KMS-11 (cell line): ENCODE results near the gene MTHFR.

Source experiments
- H2AFZ ChIP-seq: fragments of 200-600 bp; sonication (generic); 2 replicates; pipeline ENCODE4 v1.6.1; 2016; ENCODE audit warnings: antibody characterized with exemption, mixed run types, low read depth
- H3K27ac ChIP-seq: fragments of 200-600 bp; sonication (generic); 2 replicates; pipeline ENCODE4 v1.6.1; 2016; ENCODE audit warnings: mild to moderate bottlenecking, mixed run types
- H3K27me3 ChIP-seq: fragments of 200-600 bp; sonication (generic); 2 replicates; pipeline ENCODE4 v1.6.1; 2017; ENCODE audit warnings: mild to moderate bottlenecking, low read depth, mixed run types, moderate library complexity; ENCODE audit not compliant: insufficient read depth
- H3K36me3 ChIP-seq: fragments of 200-600 bp; sonication (generic); 2 replicates; pipeline ENCODE4 v1.6.1; 2017; ENCODE audit warnings: mild to moderate bottlenecking, mixed run types; ENCODE audit not compliant: insufficient read depth
- H3K4me1 ChIP-seq: fragments of 200-600 bp; sonication (generic); 2 replicates; pipeline ENCODE4 v1.6.1; 2016; ENCODE audit warnings: mild to moderate bottlenecking, low read depth, mixed run types; ENCODE audit not compliant: poor library complexity, severe bottlenecking
- H3K4me2 ChIP-seq: fragments of 200-600 bp; sonication (generic); 2 replicates; pipeline ENCODE4 v1.7.0; 2016; ENCODE audit warnings: mild to moderate bottlenecking, mixed run types
- H3K4me3 ChIP-seq: fragments of 200-600 bp; sonication (generic); IDR thresholded peaks from 2 replicates; pipeline ENCODE4 v1.6.1; 2017; ENCODE audit warnings: low read depth, low read length, mixed read lengths; ENCODE audit not compliant: insufficient read depth
- H3K79me2 ChIP-seq: fragments of 200-600 bp; sonication (generic); 2 replicates; pipeline ENCODE4 v1.6.1; 2016; ENCODE audit warnings: low read depth, mixed run types; ENCODE audit not compliant: insufficient read depth
- H3K9ac ChIP-seq: fragments of 200-600 bp; sonication (generic); 2 replicates; pipeline ENCODE4 v1.6.1; 2016; ENCODE audit warnings: mild to moderate bottlenecking, mixed run types
- H4K20me1 ChIP-seq: fragments of 200-600 bp; sonication (generic); 2 replicates; pipeline ENCODE4 v1.6.1; 2016; ENCODE audit warnings: mild to moderate bottlenecking, mixed run types; ENCODE audit not compliant: insufficient read depth
- CTCF ChIP-seq: fragments of 200-600 bp; sonication (generic); conservative IDR thresholded peaks from 2 replicates; pipeline ENCODE4 v1.6.1; 2017; ENCODE audit warnings: low read depth, mild to moderate bottlenecking, antibody characterized with exemption, low read length, moderate library complexity, mixed read lengths

Gene MTHFR

DNA sequence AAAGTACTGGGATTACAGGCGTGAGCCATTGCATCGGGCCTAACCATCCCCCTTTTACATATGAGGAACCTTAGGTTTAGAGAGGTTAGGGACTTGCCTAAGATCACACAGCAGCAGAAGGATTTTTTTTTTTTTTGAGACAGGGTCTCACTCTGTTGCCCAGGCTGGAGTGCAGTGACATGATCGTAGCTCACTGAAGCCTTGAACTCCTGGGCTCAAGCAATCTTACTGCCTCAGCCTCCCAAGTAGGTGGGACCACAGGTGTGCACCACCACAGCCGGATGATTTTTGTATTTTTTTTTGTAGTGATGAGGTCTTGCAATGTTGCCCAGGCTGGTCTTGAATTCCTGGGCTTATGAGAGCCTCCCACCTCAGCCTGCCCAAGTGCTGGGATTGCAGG is 46.0 kb downstream of the MTHFR start:
- no peak for TF ChIP-seq CTCF
- Histone ChIP-seq H3K27ac (no peak overlapping the region), H3K27me3 (peaks cover 36% of the 10 kb centered on the region), H2AFZ (no peak overlapping the region), H3K4me2 (no peak overlapping the region), H3K9ac (no peak overlapping the region), H3K4me1 (no peaks in the 10 kb centered on the region), H4K20me1 (no peaks in the 10 kb centered on the region), H3K36me3 (no peaks in the 10 kb centered on the region), H3K79me2 (no peaks in the 10 kb centered on the region), H3K4me3 (no peak overlapping the region)

GRCh38 chr1:11757047-11757446 is 48.7 kb downstream of the MTHFR start:
- Histone ChIP-seq H3K9ac (no peak overlapping the region), H3K79me2 (no peaks in the 10 kb centered on the region), H3K27ac (no peak overlapping the region), H3K36me3 (no peaks in the 10 kb centered on the region), H3K4me1 (no peaks in the 10 kb centered on the region), H3K4me2 (no peak overlapping the region), H3K27me3 (peaks cover 16% of the 10 kb centered on the region), H4K20me1 (no peaks in the 10 kb centered on the region), H2AFZ (no peak overlapping the region), H3K4me3 (no peak overlapping the region)
- no peak for TF ChIP-seq CTCF

GRCh38 chr1:11753555-11754208 is 52.1 kb downstream of the MTHFR start:
- H3K27ac ChIP-seq: no peak overlapping the region
- H3K79me2 ChIP-seq: no peaks in the 10 kb centered on the region
- H3K4me1 ChIP-seq: peaks cover 5% of the 10 kb centered on the region

GRCh38 chr1:11752359-11753088 is 53.2 kb downstream of the MTHFR start:
- no peaks in the 10 kb centered on the region for H3K79me2 ChIP-seq
- no peaks in the 10 kb centered on the region; the same call in 1 of the 2 replicates for H3K27me3 ChIP-seq
- no peak overlapping the region for H2AFZ ChIP-seq
- H3K36me3 ChIP-seq: no peaks in the 10 kb centered on the region
- no peaks in the 10 kb centered on the region for H4K20me1 ChIP-seq
- TF ChIP-seq CTCF: no peak
- no peak overlapping the region for H3K4me3 ChIP-seq
- peaks cover 7% of the 10 kb centered on the region for H3K4me1 ChIP-seq
- H3K27ac ChIP-seq: no peak overlapping the region
- no peak overlapping the region for H3K9ac ChIP-seq
- no peak overlapping the region for H3K4me2 ChIP-seq

More at GRCh38 chr1:11753555-11754208, 52.1 kb downstream of the MTHFR start:
- Histone ChIP-seq H2AFZ (no peak overlapping the region), H4K20me1 (no peaks in the 10 kb centered on the region), H3K27me3 (peaks cover 3% of the 10 kb centered on the region; the same call in 1 of the 2 replicates), H3K4me3 (no peak overlapping the region), H3K36me3 (no peaks in the 10 kb centered on the region), H3K4me2 (no peak overlapping the region), H3K9ac (no peak overlapping the region)
- TF ChIP-seq CTCF: no peak
